Kidney (tissue), 14 donors: ENCODE results near the gene GOLGA6B. TPM values are rescaled to one million over a fixed set of nuclear protein-coding genes. Genes with fewer than 3 reads are reported as not detected.
"Not testable (repeated sequence)": the region's sequence is repeated elsewhere in the genome, so short reads cannot be mapped to it uniquely, and the experiment has no call there.

Experiments
- DNase-seq, 5 donors: peaks; one replicate each; pipeline ENCODE4 v3.0.0-alpha.2; 2013 to 2020
- FAIRE-seq: peaks from 2 replicates; lab custom pipeline; 2012; peaks lifted over from hg19 to GRCh38; lab: Jason Lieb, UNC
- H3K27ac ChIP-seq, 2 donors: one replicate each; pipeline ENCODE4 v1.7.0; 2013; ENCODE audit warnings: low read depth in 2 of 2, low read length in 2 of 2, inconsistent platforms in 1 of 2
- H3K27me3 ChIP-seq: one replicate; pipeline ENCODE4 v1.7.1; 2013; ENCODE audit warnings: low read length, inconsistent platforms; ENCODE audit not compliant: control insufficient read depth, insufficient read depth
- H3K36me3 ChIP-seq, 3 donors: one replicate each; pipeline versions ENCODE4 v1.7.0 to v1.7.1; 2013; ENCODE audit warnings: low read length in 3 of 3, control low read depth in 1 of 3, inconsistent platforms in 1 of 3; ENCODE audit not compliant: insufficient read depth in 3 of 3, control insufficient read depth in 2 of 3
- H3K4me1 ChIP-seq, 3 donors: one replicate each; pipeline versions ENCODE4 v1.7.0 to v1.7.1; 2013; ENCODE audit warnings: low read length in 3 of 3, inconsistent platforms in 1 of 3, low read depth in 1 of 3; ENCODE audit not compliant: control insufficient read depth in 2 of 3, insufficient read depth in 2 of 3
- H3K4me3 ChIP-seq, 3 donors: one replicate each; pipeline versions ENCODE4 v1.7.0 to v1.8.1; 2013; ENCODE audit warnings: low read length in 3 of 3, control low read depth in 1 of 3, inconsistent platforms in 1 of 3
- H3K9ac ChIP-seq, 3 donors: one replicate each; pipeline versions ENCODE4 v1.7.0 to v1.7.1; 2013; ENCODE audit warnings: low read length in 3 of 3, control low read depth in 1 of 3, inconsistent platforms in 1 of 3
- H3K9me3 ChIP-seq, 3 donors: one replicate each; pipeline versions ENCODE4 v1.7.0 to v1.7.1; 2013; ENCODE audit warnings: low read length in 3 of 3, control low read depth in 1 of 3, inconsistent platforms in 1 of 3; ENCODE audit not compliant: control insufficient read depth in 2 of 3, insufficient read depth in 1 of 3
- intact Hi-C: fragments of 100-400 bp; cut with DNase I; formaldehyde crosslinking; loops from one replicate; pipeline ENCODE4 v1.11.1; 2022
- polyA plus RNA-seq: library from polyadenylated mRNA; stranded (reverse); fragments of 350-450 nt; fragmentation: Illumina TruSeq; extraction: RNeasy Lipid Tissue Mini Kit (QIAGEN cat#74804); gene quantifications from one replicate; pipeline ENCODE4 v1.2.3, GENCODE V29; 2014; ENCODE audit warnings: low read depth, low replicate concordance; ENCODE audit not compliant: insufficient read depth
- total RNA-seq: library from RNA; stranded (reverse); fragmentation: NEBNext Ultra II Directional; extraction: Animal tissue kit (Norgen Biotek cat#: 25700); gene quantifications from one replicate; pipeline ENCODE4 v1.2.1, GENCODE V29; 2021
- TF ChIP-seq, protein P1 (sequence below): IDR thresholded peaks from 3 replicates; pipeline ENCODE4 v1.5.1; 2012; ENCODE audit warnings: mild to moderate bottlenecking, moderate library complexity, borderline replicate concordance; ENCODE audit not compliant: insufficient read depth; ENCODE audit errors: extremely low read depth
- donor health status: control.
- donor health status: control.
- donor health status: control.
- donor health status: control.
- donor health status: control.
- donor health status: DM: yes; HTN: yes; CAD: no.
- donor health status: Normal renal cell carcinoma (clear cell type).

Gene GOLGA6B
- total and polyA plus RNA-seq, 2 donors from 2014 or later: not detected

DNA sequence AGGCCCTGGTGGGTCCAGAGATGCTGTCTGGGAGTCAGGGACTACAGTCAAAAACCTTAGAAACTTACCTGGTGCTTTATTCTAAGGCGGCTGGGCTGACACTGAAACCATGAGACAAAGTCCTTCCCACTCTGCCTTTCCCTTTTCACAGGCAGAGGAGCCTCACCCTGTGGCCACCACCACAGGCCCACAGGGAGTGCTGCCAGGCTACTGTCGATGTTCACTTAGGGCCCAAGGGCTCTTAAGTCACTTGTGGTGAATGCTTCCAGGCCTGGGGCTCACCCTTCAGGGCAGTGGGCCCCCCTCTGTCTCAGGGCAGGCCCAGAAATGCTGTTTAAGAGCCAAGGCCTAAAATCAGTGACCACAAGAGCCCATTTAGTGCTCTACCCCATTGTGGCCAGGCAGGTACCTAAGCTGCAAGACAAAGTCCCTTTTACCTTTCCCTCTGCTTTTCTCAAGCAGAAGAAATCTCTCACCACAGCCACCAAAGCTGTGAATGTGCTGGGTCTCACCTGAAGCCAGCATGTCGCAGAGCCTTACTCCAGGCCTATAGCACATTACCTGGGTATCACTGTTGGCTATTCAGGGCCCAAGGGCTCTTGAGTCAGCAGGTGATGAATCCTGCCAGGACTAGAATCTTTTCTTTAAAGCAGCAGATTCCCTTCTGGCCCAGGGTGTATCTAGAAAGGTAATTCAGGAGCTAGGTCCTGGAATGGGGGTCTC is 39.5 kb upstream of the GOLGA6B start:
- no peaks in the 10 kb centered on the region for H3K4me1 ChIP-seq
- no peak overlapping the region for H3K27ac ChIP-seq
- intact Hi-C loops: no loop called here
- H3K9ac ChIP-seq: no peak overlapping the region
- no peaks in the 10 kb centered on the region for H3K9me3 ChIP-seq
- no peaks in the 10 kb centered on the region for H3K27me3 ChIP-seq
- no peaks in the 10 kb centered on the region for H3K36me3 ChIP-seq
- DNase-seq: no peak
- TF ChIP-seq, protein P1, sequence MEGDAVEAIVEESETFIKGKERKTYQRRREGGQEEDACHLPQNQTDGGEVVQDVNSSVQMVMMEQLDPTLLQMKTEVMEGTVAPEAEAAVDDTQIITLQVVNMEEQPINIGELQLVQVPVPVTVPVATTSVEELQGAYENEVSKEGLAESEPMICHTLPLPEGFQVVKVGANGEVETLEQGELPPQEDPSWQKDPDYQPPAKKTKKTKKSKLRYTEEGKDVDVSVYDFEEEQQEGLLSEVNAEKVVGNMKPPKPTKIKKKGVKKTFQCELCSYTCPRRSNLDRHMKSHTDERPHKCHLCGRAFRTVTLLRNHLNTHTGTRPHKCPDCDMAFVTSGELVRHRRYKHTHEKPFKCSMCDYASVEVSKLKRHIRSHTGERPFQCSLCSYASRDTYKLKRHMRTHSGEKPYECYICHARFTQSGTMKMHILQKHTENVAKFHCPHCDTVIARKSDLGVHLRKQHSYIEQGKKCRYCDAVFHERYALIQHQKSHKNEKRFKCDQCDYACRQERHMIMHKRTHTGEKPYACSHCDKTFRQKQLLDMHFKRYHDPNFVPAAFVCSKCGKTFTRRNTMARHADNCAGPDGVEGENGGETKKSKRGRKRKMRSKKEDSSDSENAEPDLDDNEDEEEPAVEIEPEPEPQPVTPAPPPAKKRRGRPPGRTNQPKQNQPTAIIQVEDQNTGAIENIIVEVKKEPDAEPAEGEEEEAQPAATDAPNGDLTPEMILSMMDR: no peak
- FAIRE-seq: no peak
- H3K4me3 ChIP-seq: no peak overlapping the region

DNA sequence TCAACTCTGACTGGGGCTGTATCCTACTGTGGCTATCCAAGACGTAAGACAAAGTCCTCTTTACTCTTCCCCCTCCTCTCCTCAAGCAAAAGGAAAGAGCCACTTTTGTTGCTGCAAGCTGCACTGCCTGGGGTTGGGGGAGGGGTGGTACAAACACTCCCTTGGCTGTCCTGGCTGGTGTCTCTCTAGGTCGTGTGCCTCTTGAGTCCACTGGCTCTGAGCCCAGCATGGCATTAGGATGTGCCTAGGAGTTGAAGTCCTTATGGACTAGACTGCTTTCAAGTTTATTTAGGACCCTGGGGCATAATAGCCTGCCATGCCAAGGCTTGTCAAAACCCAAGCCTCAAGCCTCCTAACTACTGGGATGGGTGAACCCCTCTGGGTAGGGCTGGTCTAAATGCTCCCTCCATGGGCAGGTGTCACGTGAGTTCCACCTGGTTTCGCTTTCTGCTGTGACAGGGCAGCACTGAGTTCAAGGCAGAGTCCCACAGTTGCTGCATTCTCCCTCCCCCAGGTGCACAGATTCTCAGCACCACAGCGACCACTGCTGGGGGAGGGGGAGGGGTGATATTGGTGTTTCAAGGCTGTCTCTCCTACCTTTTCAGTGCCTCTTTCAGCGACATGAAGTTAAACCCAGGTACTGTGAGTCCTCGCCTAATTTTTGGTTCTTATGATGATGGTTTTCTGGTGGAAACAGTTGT is 38.8 kb upstream of the GOLGA6B start:
- H3K4me1 ChIP-seq, H3K27ac ChIP-seq, H3K27me3 ChIP-seq, H3K36me3 ChIP-seq, DNase-seq, FAIRE-seq, intact Hi-C loops, H3K4me3 ChIP-seq, H3K9ac ChIP-seq, H3K9me3 ChIP-seq: not testable (repeated sequence)

DNA sequence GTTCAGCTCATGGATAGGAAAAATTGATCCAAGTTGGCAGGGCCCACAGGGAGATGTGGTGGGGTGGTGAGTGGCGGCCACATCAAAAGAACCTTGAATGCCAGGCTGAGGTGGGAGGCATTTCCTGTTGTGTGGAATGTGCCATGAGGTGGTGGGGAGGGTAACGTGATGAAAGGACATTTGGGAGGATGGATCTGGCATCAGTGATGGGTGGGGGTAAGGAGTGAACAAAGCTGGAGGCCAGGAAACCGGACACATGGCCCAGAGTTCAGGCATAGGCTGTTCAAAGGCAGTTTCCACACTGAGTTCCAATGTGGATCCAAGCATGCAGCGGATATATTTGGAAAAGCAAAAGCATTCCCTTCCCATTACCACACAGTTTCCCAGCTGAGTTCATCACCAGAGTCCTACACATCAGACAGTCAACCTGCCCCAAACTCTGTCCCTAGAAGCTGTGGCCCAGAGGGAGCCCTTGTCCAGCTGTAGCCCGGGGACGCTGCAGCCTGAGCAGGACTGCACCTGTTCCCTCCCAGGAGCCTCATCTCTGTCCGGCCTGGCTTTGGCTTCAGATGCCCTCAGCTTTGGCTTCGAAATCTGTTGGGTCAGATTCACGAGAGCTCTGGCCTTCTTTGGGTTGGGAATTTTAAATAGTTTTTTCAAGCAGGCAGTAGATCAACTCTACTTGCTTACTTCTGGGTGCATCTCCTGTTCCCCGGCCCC is 37.8 kb upstream of the GOLGA6B start:
- H3K4me1 ChIP-seq: no peaks in the 10 kb centered on the region
- no peak overlapping the region for H3K27ac ChIP-seq
- DNase-seq (peak in 1 of 5 donors; percentile 4), FAIRE-seq (no peak)
- H3K27me3 ChIP-seq: no peaks in the 10 kb centered on the region
- H3K9ac ChIP-seq: no peak overlapping the region
- H3K4me3 ChIP-seq: no peak overlapping the region
- no peaks in the 10 kb centered on the region for H3K36me3 ChIP-seq
- TF ChIP-seq, protein P1: no peak
- no peaks in the 10 kb centered on the region for H3K9me3 ChIP-seq
- intact Hi-C loops: no loop called here

DNA sequence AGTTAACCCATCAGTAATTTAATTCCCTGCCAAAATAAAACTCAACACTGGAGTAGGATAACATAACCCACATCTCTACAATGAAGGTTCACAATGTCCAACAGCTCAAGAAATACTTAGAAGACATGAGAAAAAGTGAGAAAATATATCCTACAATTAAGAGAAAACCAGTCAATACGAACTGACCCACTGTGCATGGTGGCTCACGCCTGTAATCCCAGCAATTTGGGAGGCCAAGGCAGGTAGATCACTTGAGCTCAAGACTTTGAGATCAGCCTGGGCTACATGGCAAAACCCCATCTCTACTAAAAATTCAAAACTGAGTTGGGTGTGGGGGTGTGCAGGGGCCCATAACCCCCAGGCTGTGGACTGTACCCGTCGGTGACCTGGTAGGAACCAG is 30.6 kb upstream of the GOLGA6B start:
- H3K4me3 ChIP-seq, H3K27ac ChIP-seq, DNase-seq, FAIRE-seq, intact Hi-C loops, H3K36me3 ChIP-seq, H3K4me1 ChIP-seq, H3K9ac ChIP-seq, H3K9me3 ChIP-seq, H3K27me3 ChIP-seq: not testable (repeated sequence)

DNA sequence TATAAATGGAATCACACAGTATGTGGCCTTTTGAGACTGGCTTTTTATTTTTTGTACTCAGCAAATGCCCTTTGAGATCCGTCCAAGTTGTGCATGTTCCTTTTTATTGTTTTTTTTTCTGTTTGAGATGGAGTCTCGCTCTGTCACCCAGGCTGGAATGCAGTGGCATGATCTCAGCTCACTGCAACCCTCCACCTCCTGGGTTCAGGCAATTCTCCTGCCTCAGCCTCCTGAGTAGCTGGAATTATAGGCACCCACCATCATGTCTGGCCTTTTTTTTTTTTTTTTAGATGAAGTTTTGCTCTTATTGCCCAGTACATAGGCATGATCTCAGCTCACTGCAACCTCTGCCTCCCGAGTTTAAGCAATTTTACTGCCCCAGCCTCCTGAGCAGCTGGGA is 28.3 kb upstream of the GOLGA6B start:
- H3K27ac ChIP-seq, H3K4me3 ChIP-seq, H3K4me1 ChIP-seq, FAIRE-seq, H3K36me3 ChIP-seq, H3K27me3 ChIP-seq, H3K9ac ChIP-seq, intact Hi-C loops, H3K9me3 ChIP-seq: not testable (repeated sequence)
- peak in 1 of 5 donors; percentile 3 for DNase-seq

DNA sequence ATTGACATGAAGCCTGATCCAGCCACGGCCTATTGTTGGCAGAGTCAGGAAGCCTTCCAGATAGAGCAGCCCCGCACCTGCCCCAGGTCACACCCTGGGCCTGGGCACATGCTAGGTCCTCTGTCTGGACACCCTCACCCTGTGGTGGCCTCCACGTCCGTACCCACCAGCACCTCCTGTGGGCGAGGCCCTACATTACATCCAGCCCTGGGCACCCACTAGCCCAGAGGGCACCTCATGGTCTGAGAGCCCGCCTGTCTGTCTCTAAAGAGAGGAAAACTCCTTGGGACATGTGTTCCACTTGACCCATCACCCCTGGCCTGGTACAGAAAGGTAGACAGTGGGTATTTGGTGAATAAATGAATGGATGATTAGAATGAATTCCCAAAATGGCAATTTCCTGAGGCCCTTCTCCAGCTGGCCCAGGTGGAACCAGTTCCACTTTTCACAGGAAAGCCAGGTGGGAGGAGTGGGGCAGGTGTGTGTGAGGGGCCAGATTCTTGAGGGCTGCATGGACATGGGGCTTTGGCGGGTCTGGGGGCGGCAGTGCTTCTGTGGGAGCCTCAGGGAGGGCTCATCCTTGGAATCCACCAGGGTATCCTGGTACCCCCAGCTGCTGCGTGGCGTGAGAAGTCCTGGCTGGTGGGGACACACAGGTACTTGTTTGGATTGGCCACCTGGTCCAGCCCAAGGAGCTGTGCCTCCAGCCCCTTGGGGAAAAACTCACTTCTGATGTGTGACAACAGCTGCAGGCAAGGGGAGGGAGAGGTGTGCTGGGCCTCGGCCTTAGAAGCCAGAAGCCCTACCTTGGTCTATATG is 26.0 kb upstream of the GOLGA6B start:
- FAIRE-seq, H3K4me1 ChIP-seq, H3K27ac ChIP-seq, H3K9me3 ChIP-seq, H3K36me3 ChIP-seq, H3K27me3 ChIP-seq, intact Hi-C loops, H3K4me3 ChIP-seq, DNase-seq, H3K9ac ChIP-seq: not testable (repeated sequence)
